Thyroid gland (tissue), 4 donors: ENCODE data around the gene TMEM79.

Source experiments
- CTCF ChIP-seq, 6 experiments: fragments of 200-600 bp in 3 of 6; fragments of 450-650 bp in 3 of 6; sonication (generic) in 3 of 6; IDR thresholded peaks; one replicate each; pipeline ENCODE4 v1.5.1; 2016 to 2019; ENCODE audit warnings: antibody characterized with exemption in 6 of 6, mild to moderate bottlenecking in 2 of 6, inconsistent platforms in 1 of 6, moderate library complexity in 1 of 6
- POLR2A ChIP-seq, 2 donors: fragments of 450-650 bp; IDR thresholded peaks; one replicate each; pipeline ENCODE4 v1.6.1; 2017; ENCODE audit warnings: antibody characterized with exemption in 2 of 2, mild to moderate bottlenecking in 2 of 2, moderate library complexity in 1 of 2

- TF ChIP-seq CTCF (IDR thresholded peaks at IDR 0.05) = no peak
- TF ChIP-seq POLR2A (IDR thresholded peaks at IDR 0.05) = no peak
Measured at GRCh38 chr1:156286061-156286460, 1.9 kb downstream of the TMEM79 start.
